ENCODE measurements around the gene CYP4B1.

- no peak for TF ChIP-seq POLR2A (IDR thresholded peaks at IDR 0.05; ENCODE audit: low read depth, low read length)
- no peak for TF ChIP-seq TAF1 (IDR thresholded peaks at IDR 0.05; ENCODE audit: borderline replicate concordance, low read depth, low read length)
These were observed 10.2 kb downstream of the CYP4B1 start for GRCh38 chr1:46809071-46809470.

All from GM12892 (cell line).